Measurements from ENCODE around the gene RANGAP1.

RANGAP1 gene

DNA sequence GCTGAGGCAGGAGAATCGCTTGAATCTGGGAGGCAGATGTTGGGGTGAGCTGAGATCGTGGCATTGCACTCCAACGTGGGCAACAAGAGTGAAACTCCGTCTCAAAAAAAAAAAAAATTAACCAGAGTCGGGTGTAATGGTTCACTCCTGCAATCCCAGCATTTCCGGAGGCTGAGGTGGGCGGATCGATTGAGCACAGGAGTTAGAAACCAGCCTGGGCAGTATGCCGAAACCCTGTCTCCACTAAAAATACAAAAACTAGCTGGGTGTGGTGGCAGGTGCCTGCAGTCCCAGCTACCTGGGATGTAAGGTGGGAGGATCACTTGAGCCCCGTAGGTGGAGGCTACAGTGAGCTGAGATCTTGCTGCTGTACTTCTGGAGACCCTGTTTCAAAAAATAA lies 1.5 kb downstream of the RANGAP1 start:
- Histone ChIP-seq H3K27me3 (no peaks in the 10 kb centered on the region), H3K4me1 (ENCODE audit: control insufficient read depth in 1 of 2, insufficient read depth in 1 of 2, low read depth in 1 of 2, low read length in 1 of 2) (peaks cover 21 to 32% of the 10 kb centered on the region in 2 experiments), H3K9me3 (no peaks in the 10 kb centered on the region), H3K27ac (no peak overlapping the region), H3K36me3 (peaks cover 10% of the 10 kb centered on the region), H3K4me3 (ENCODE audit: low read depth in 1 of 2, low read length in 1 of 2) (no peak overlapping the region)
- TF ChIP-seq, protein P1, sequence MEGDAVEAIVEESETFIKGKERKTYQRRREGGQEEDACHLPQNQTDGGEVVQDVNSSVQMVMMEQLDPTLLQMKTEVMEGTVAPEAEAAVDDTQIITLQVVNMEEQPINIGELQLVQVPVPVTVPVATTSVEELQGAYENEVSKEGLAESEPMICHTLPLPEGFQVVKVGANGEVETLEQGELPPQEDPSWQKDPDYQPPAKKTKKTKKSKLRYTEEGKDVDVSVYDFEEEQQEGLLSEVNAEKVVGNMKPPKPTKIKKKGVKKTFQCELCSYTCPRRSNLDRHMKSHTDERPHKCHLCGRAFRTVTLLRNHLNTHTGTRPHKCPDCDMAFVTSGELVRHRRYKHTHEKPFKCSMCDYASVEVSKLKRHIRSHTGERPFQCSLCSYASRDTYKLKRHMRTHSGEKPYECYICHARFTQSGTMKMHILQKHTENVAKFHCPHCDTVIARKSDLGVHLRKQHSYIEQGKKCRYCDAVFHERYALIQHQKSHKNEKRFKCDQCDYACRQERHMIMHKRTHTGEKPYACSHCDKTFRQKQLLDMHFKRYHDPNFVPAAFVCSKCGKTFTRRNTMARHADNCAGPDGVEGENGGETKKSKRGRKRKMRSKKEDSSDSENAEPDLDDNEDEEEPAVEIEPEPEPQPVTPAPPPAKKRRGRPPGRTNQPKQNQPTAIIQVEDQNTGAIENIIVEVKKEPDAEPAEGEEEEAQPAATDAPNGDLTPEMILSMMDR (IDR thresholded peaks at IDR 0.05) = no peak

DNA sequence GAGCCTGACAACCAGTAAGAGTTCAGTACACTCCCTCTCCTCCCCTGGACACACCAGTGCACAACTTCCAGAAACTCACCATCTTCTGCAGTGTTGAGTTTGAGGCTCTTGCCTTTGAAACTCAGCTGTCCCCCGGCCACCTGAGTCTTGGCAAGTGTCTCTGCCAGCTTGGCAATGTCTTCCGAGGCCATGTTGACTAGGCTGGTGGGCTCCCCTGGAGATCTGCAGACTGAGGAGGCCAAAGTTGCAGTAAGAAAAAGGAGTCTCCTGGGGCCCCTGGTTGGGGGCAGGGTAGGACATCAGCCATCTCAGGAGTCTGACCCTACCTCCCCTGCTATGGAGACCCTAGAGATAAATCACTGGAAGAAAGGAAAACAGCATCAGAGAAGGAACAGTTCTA lies 5.1 kb downstream of the RANGAP1 start:
- Histone ChIP-seq H3K4me3 (ENCODE audit: low read depth in 1 of 2, low read length in 1 of 2) (no peak overlapping the region), H3K27me3 (no peaks in the 10 kb centered on the region), H3K4me1 (ENCODE audit: control insufficient read depth in 1 of 2, insufficient read depth in 1 of 2, low read depth in 1 of 2, low read length in 1 of 2) (peaks cover 12 to 14% of the 10 kb centered on the region in 2 experiments), H3K9me3 (no peaks in the 10 kb centered on the region), H3K27ac (no peak overlapping the region), H3K36me3 (peaks cover 37% of the 10 kb centered on the region)
- TF ChIP-seq, protein P1 (IDR thresholded peaks at IDR 0.05) = no peak

DNA sequence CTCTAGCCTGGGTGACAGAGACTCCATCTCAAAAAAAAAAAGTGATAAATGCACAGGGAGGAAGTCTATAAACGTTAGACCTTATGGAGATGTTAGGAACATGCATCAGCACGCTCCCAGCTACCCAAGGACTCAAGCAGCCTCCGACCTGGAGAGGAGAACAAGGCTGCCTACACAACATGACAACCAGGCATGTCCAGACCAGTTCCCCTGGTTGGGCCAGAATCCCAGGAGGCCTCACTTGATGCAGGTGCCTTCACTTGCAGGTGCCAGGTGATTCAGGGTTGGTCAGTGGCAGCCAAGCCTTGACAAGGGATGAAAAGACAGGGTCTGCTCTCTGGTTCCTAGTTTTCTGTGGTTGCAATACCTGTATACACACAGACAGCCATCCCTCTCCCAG lies 5.9 kb downstream of the RANGAP1 start:
- H3K4me3 ChIP-seq (ENCODE audit: low read depth in 1 of 2, low read length in 1 of 2) = no peak overlapping the region
- H3K9me3 ChIP-seq = no peaks in the 10 kb centered on the region
- no peak overlapping the region for H3K27ac ChIP-seq
- no peaks in the 10 kb centered on the region for H3K27me3 ChIP-seq
- TF ChIP-seq, protein P1 (IDR thresholded peaks at IDR 0.05) = no peak
- H3K36me3 ChIP-seq = peaks cover 45% of the 10 kb centered on the region
- H3K4me1 ChIP-seq (ENCODE audit: control insufficient read depth in 1 of 2, insufficient read depth in 1 of 2, low read depth in 1 of 2, low read length in 1 of 2) = peaks cover 4 to 6% of the 10 kb centered on the region in 2 experiments

DNA sequence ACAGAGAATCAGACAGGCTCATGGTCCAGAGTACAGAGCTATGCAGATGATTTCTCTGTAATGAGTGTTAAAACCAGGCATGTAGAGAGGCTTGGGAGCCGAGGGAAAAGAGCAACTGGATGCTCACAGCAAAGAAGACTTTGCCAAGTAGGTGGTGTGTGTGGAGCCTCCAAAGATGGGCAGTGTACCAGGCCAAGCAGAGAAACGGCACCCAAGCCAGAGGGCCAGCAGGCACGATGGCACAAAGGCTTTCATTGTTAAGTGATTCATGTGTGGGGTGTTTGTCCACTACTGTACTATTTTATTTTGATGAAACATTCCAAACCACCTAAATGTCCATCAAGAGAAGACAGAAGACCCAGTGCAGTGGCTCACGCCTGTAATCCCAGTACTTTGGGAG lies 11.1 kb downstream of the RANGAP1 start:
- H3K4me1 ChIP-seq (ENCODE audit: control insufficient read depth in 1 of 2, insufficient read depth in 1 of 2, low read depth in 1 of 2, low read length in 1 of 2) = no peaks in the 10 kb centered on the region
- H3K4me3 ChIP-seq (ENCODE audit: low read depth in 1 of 2, low read length in 1 of 2) = no peak overlapping the region
- H3K27me3 ChIP-seq = no peaks in the 10 kb centered on the region
- no peaks in the 10 kb centered on the region for H3K9me3 ChIP-seq
- H3K27ac ChIP-seq = no peak overlapping the region
- TF ChIP-seq, protein P1 (IDR thresholded peaks at IDR 0.05) = no peak
- peaks cover 78% of the 10 kb centered on the region for H3K36me3 ChIP-seq

DNA sequence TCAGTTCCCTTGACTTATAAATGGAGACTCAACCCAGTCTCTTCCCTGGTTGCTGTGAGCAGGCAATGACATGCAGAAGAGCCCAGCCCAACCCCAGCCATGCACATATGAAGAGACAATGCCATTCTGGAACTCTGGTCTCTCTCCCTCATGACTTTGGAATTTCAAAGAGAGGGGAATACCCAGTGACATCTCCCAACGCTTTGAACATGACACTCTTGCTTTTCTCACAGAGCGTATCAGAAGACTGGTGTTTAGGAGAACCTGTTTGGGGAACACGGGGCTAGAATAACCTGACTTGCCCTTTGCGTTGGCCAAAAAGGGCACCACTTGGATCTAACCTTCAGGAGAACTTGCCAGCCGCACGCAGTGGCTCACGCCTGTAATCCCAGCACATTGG lies 12.9 kb downstream of the RANGAP1 start:
- H3K4me1 ChIP-seq (ENCODE audit: control insufficient read depth in 1 of 2, insufficient read depth in 1 of 2, low read depth in 1 of 2, low read length in 1 of 2) = no peaks in the 10 kb centered on the region
- H3K36me3 ChIP-seq = peaks cover 83% of the 10 kb centered on the region
- H3K4me3 ChIP-seq (ENCODE audit: low read depth in 1 of 2, low read length in 1 of 2) = no peak overlapping the region
- TF ChIP-seq, protein P1 (IDR thresholded peaks at IDR 0.05) = no peak
- no peak overlapping the region for H3K27ac ChIP-seq
- no peaks in the 10 kb centered on the region for H3K27me3 ChIP-seq
- H3K9me3 ChIP-seq = no peaks in the 10 kb centered on the region

DNA sequence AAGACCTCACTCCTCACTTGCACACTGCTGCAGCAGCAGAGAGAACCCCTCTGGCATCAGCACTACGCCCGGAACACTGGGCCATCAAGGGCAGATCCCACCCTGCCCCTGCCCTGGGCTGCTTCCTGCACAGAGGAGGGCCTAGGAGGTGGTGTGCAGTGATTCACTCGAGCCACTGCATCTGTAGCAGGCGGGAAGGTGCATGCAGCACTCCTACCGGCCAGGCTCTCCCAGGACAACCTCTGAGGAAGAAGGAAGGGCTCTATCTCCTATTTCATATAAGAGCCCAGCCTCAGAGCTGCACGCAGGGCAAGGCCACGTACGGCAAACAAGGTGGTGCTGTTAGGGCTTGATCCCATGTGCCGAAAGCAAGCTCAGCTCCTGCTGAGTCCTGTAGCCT lies 14.2 kb downstream of the RANGAP1 start:
- Histone ChIP-seq H3K4me1 (ENCODE audit: control insufficient read depth in 1 of 2, insufficient read depth in 1 of 2, low read depth in 1 of 2, low read length in 1 of 2) (no peaks in the 10 kb centered on the region), H3K36me3 (peaks cover 86% of the 10 kb centered on the region), H3K27ac (no peak overlapping the region), H3K27me3 (no peaks in the 10 kb centered on the region), H3K9me3 (no peaks in the 10 kb centered on the region), H3K4me3 (ENCODE audit: low read depth in 1 of 2, low read length in 1 of 2) (no peak overlapping the region)
- TF ChIP-seq, protein P1 (IDR thresholded peaks at IDR 0.05) = no peak
